Cardiac muscle cell (in vitro differentiated cells and primary cell): ENCODE data around the gene KIF1A. TPM values are rescaled to one million over a fixed set of nuclear protein-coding genes. Genes with fewer than 3 reads are reported as not detected.
A peak's percentile ranks its signal among the peaks of the same experiment; 100 is the strongest.

Source experiments
- DNase-seq, 2 donors: peaks; one replicate each; pipeline versions ENCODE4 v3.0.0 to v3.0.0-alpha.2; 2010 to 2017; ENCODE audit warnings: low read depth in 1 of 2, low spot score in 1 of 2
- H3K27ac ChIP-seq: fragments of 200-600 bp; sonication (generic); 2 replicates; pipeline ENCODE4 v1.5.1; 2016
- H3K27me3 ChIP-seq: fragments of 200-600 bp; sonication (generic); 2 replicates; pipeline ENCODE4 v1.6.0; 2016; ENCODE audit warnings: control low read depth
- H3K36me3 ChIP-seq: fragments of 200-600 bp; sonication (generic); 2 replicates; pipeline ENCODE4 v1.5.1; 2016; ENCODE audit warnings: control low read depth
- H3K4me1 ChIP-seq: fragments of 200-600 bp; sonication (generic); 2 replicates; pipeline ENCODE4 v1.8.1; 2017; ENCODE audit warnings: low read depth, mild to moderate bottlenecking, mixed run types
- H3K4me3 ChIP-seq: fragments of 200-600 bp; sonication (generic); 2 replicates; pipeline ENCODE4 v1.5.1; 2016; ENCODE audit warnings: mild to moderate bottlenecking
- H3K9me3 ChIP-seq: fragments of 200-600 bp; sonication (generic); 2 replicates; pipeline ENCODE4 v1.5.1; 2017; ENCODE audit warnings: low read depth, mild to moderate bottlenecking, control low read depth
- polyA plus RNA-seq: library from polyadenylated mRNA; unstranded; fragments of >200 nt; fragmentation: Nextera tagmentation; extraction: Ambion mirVana; gene quantifications from 2 replicates; pipeline ENCODE4 v1.2.1, GENCODE V29; 2016
- total RNA-seq: library from RNA; depleted of rRNA; stranded (reverse); fragments of >200 nt; gene quantifications from 2 replicates; pipeline ENCODE4 v1.2.3, GENCODE V29; 2016
- TF ChIP-seq, protein P1 (sequence below): IDR thresholded peaks from 2 replicates; pipeline ENCODE4 v1.5.1; 2012; ENCODE audit warnings: low read depth, mild to moderate bottlenecking, low read length

KIF1A gene
- total and polyA plus RNA-seq, 2 experiments from 2014 or later = 6.3 to 14.1 TPM

DNA sequence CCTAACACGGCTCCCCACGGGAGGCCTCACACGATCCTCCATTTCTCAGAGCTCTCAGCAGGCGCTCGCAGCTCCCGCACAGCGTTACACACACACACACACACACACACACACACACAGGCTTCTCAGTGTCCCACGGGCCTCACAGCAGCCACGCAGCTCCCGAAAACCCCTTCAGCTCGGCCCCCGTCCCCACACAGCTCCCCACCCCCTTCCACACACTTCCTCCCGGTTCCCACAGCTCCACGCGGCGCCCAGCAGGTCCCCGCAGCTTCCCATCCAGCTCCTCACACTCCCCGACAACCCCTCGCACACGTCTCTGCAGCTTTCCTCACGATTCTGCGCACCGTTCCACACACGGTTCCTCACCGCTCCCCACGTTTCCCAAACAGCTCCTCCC, 41.6 kb downstream of the KIF1A start:
- TF ChIP-seq, protein P1, sequence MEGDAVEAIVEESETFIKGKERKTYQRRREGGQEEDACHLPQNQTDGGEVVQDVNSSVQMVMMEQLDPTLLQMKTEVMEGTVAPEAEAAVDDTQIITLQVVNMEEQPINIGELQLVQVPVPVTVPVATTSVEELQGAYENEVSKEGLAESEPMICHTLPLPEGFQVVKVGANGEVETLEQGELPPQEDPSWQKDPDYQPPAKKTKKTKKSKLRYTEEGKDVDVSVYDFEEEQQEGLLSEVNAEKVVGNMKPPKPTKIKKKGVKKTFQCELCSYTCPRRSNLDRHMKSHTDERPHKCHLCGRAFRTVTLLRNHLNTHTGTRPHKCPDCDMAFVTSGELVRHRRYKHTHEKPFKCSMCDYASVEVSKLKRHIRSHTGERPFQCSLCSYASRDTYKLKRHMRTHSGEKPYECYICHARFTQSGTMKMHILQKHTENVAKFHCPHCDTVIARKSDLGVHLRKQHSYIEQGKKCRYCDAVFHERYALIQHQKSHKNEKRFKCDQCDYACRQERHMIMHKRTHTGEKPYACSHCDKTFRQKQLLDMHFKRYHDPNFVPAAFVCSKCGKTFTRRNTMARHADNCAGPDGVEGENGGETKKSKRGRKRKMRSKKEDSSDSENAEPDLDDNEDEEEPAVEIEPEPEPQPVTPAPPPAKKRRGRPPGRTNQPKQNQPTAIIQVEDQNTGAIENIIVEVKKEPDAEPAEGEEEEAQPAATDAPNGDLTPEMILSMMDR = no peak
- Histone ChIP-seq H3K27ac (no peak overlapping the region), H3K36me3 (no peaks in the 10 kb centered on the region), H3K27me3 (no peaks in the 10 kb centered on the region), H3K4me3 (no peak overlapping the region), H3K4me1 (peaks cover 3% of the 10 kb centered on the region), H3K9me3 (no peaks in the 10 kb centered on the region)
- no peak for DNase-seq

DNA sequence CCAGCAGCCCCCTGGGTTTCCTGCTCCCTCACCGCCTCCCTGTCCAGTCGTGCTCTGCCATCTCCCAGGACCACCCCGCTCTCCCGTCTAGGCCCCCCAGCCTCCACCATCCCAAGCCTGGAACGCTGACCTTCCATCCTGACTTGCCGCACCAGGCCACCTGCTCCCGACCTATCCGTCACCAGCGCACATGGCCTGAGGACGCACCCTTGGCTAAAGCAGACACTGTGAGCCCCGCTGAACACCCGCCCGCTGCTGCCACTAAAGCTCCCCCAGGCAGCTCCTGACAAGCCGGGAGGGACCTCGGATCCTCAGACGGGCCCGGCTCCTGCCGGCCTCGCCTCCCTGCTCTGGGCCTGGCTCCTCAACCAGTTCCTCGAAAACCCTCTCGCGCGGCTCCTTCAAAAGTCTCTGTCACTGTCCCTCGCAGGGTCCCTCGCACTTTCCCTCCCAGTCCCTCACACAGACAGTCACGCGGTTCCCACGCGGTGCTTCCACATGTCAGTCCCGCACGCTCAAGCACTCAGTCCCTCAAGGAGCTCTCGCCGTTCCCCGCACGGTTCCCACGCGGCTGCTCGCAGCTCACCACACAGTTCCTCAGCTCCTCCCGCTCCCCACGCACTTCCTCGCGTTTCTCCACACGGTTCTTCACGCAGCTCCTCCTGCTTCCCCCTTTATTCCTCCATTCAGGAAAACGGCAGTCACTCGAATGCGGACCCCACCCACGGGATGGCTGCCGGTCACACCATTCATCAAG, 42.4 kb downstream of the KIF1A start:
- no peak overlapping the region for H3K27ac ChIP-seq
- no peaks in the 10 kb centered on the region for H3K36me3 ChIP-seq
- H3K27me3 ChIP-seq = no peaks in the 10 kb centered on the region
- H3K9me3 ChIP-seq = no peaks in the 10 kb centered on the region
- H3K4me3 ChIP-seq = no peak overlapping the region
- TF ChIP-seq, protein P1 = no peak
- DNase-seq = no peak
- peaks cover 3% of the 10 kb centered on the region for H3K4me1 ChIP-seq

DNA sequence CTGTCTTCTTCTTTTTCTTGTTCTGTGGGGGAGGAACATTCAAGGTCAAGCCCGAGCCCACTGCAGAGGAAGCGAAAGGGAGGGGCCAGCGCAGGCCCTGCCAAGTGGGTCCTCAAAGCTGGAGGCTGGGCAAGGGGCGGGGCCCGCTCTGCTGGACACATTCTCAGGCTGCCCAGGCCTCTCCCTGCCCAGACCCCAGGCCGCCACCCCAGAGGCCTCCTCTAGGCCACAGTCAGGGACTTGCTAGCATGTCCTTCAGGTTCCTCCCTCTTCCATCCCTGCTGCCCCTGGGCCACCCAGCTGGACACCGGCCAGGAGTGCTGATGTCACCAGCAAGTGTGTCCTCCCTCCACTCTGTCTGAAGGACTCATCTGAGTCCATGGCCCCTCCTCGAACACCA, 44.1 kb downstream of the KIF1A start:
- H3K4me3 ChIP-seq = no peak overlapping the region
- DNase-seq = peak in 1 of 2 donors; percentile 61
- H3K36me3 ChIP-seq = no peaks in the 10 kb centered on the region
- no peaks in the 10 kb centered on the region for H3K27me3 ChIP-seq
- no peak overlapping the region for H3K27ac ChIP-seq
- H3K4me1 ChIP-seq = peaks cover 3% of the 10 kb centered on the region
- TF ChIP-seq, protein P1 = no peak
- H3K9me3 ChIP-seq = no peaks in the 10 kb centered on the region

DNA sequence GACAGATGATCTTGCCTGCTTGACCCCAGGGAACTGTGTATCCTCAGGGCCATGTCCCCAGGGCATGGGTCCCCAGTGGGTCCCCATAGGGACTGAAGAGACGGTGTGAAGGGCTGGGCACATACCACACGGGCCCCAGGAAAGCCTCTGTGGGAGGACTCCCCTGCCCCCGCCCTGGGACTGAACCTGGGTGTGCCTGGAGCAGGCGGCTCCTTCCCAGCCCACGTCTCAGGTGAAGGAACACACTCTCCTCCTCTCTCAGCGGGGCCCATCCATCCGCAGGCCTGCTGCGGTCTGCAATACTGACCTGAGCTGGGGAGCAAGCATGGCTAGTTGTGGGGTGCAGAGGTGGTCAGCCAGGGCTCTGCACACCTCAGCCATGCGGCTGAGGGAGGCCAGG, 45.2 kb downstream of the KIF1A start:
- Histone ChIP-seq H3K27ac (no peak overlapping the region), H3K27me3 (no peaks in the 10 kb centered on the region), H3K4me3 (no peak overlapping the region), H3K36me3 (no peaks in the 10 kb centered on the region), H3K4me1 (peaks cover 3% of the 10 kb centered on the region), H3K9me3 (no peaks in the 10 kb centered on the region)
- no peak for DNase-seq
- TF ChIP-seq, protein P1 = no peak

DNA sequence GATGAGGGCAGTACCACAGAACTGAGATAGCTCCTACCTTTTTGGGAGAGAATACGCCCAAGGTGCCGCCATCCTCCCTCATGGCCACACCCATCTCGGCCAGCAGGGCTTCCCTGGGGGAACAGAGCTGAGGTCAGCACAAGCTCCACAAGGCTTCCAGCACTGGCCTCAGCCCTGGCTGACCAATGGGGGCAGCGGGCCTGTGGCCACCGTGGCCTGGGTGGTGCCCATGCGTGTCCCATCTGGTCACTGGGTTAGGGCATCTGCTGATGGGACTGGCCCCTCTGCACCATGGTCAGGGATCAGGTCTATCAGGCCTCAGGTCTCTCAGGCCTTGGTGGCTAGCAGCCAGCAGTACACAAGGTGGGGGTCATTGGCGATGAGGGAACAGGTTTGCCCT, 50.9 kb downstream of the KIF1A start:
- Histone ChIP-seq H3K4me1 (no peaks in the 10 kb centered on the region), H3K9me3 (no peaks in the 10 kb centered on the region), H3K27me3 (no peaks in the 10 kb centered on the region), H3K27ac (no peak overlapping the region), H3K4me3 (no peak overlapping the region), H3K36me3 (no peaks in the 10 kb centered on the region)
- TF ChIP-seq, protein P1 = no peak
- no peak for DNase-seq
